CD14-positive monocyte (primary cell): ENCODE results near the gene CEP20. TPM values are rescaled to one million over a fixed set of nuclear protein-coding genes. Genes with fewer than 3 reads are reported as not detected.
A peak's percentile ranks its signal among the peaks of the same experiment; 100 is the strongest.

Experiments used
- DNase-seq, 3 donors: peaks; one replicate each; pipeline ENCODE4 v3.0.0-alpha.2; 2011 to 2022
- H2AFZ ChIP-seq: 2 replicates; pipeline ENCODE4 v1.6.0; 2012; ENCODE audit warnings: mild to moderate bottlenecking, low read depth, low read length, inconsistent platforms; ENCODE audit not compliant: insufficient read depth, poor library complexity, severe bottlenecking
- H3K27ac ChIP-seq, 2 donors: 1 replicate in 1 of 2; 2 replicates in 1 of 2; pipeline ENCODE4 v1.5.1; 2012 to 2013; ENCODE audit warnings: low read length in 2 of 2, control low read depth in 1 of 2, inconsistent platforms in 1 of 2, low read depth in 1 of 2, mild to moderate bottlenecking in 1 of 2
- H3K27me3 ChIP-seq, 2 donors: one replicate each; pipeline versions ENCODE4 v1.6.0 to v1.6.1; 2011 to 2013; ENCODE audit warnings: low read length in 2 of 2; ENCODE audit not compliant: control insufficient read depth in 2 of 2, insufficient read depth in 2 of 2
- H3K36me3 ChIP-seq, 2 donors: replicated peaks in 1 of 2; 1 replicate in 1 of 2; 2 replicates in 1 of 2; pipeline versions ENCODE4 v1.5.1 to v1.6.1; 2012 to 2013; ENCODE audit warnings: low read length in 2 of 2, control low read depth in 1 of 2, inconsistent platforms in 1 of 2, mild to moderate bottlenecking in 1 of 2; ENCODE audit not compliant: insufficient read depth in 2 of 2, control insufficient read depth in 1 of 2
- H3K4me1 ChIP-seq, 2 donors: 1 replicate in 1 of 2; 2 replicates in 1 of 2; pipeline versions ENCODE4 v1.5.1 to v1.6.1; 2012 to 2013; ENCODE audit warnings: low read length in 2 of 2, control low read depth in 1 of 2, inconsistent platforms in 1 of 2, mild to moderate bottlenecking in 1 of 2, moderate library complexity in 1 of 2; ENCODE audit not compliant: insufficient read depth in 2 of 2, control insufficient read depth in 1 of 2
- H3K4me2 ChIP-seq: replicated peaks from 2 replicates; pipeline ENCODE3; 2012; ENCODE audit warnings: low read length, moderate library complexity, mild to moderate bottlenecking; ENCODE audit not compliant: poor library complexity, severe bottlenecking; ENCODE audit errors: extremely low read depth
- H3K4me3 ChIP-seq, 3 experiments: fragments of 200-600 bp in 1 of 3; sonication (generic) in 1 of 3; replicated peaks in 1 of 3; 1 replicate in 2 of 3; 2 replicates in 1 of 3; pipeline ENCODE4 v1.5.1; 2011 to 2013; ENCODE audit warnings: low read length in 3 of 3, mild to moderate bottlenecking in 3 of 3, control low read depth in 2 of 3, low read depth in 2 of 3, inconsistent platforms in 1 of 3, moderate library complexity in 1 of 3
- H3K79me2 ChIP-seq: 2 replicates; pipeline ENCODE4 v1.6.0; 2012; ENCODE audit warnings: mild to moderate bottlenecking, control low read depth, inconsistent platforms, low read length, moderate library complexity; ENCODE audit not compliant: insufficient read depth
- H3K9ac ChIP-seq: 2 replicates; pipeline ENCODE4 v1.6.0; 2017; ENCODE audit warnings: low read length, mild to moderate bottlenecking; ENCODE audit not compliant: insufficient read depth, poor library complexity, severe bottlenecking
- H3K9me3 ChIP-seq, 2 donors: replicated peaks in 1 of 2; 1 replicate in 1 of 2; 2 replicates in 1 of 2; pipeline versions ENCODE4 v1.5.1 to v1.6.1; 2012 to 2013; ENCODE audit warnings: low read length in 2 of 2, control low read depth in 1 of 2; ENCODE audit not compliant: control insufficient read depth in 1 of 2, insufficient read depth in 1 of 2
- H4K20me1 ChIP-seq: 2 replicates; pipeline ENCODE4 v1.6.0; 2012; ENCODE audit warnings: mild to moderate bottlenecking, low read length, control low read depth, moderate library complexity; ENCODE audit not compliant: insufficient read depth
- H3K27ac Mint-ChIP-seq, 7 donors: one replicate each; pipeline ENCODE4 v1.8.0; 2020; ENCODE audit warnings: mild to moderate bottlenecking in 7 of 7, mixed read lengths in 7 of 7, moderate library complexity in 6 of 7, inconsistent platforms in 2 of 7
- H3K27me3 Mint-ChIP-seq, 3 donors: one replicate each; pipeline ENCODE4 v1.8.0; 2021 to 2022; ENCODE audit warnings: low read depth in 3 of 3, mild to moderate bottlenecking in 3 of 3, mixed read lengths in 3 of 3, moderate library complexity in 3 of 3, inconsistent platforms in 1 of 3
- H3K36me3 Mint-ChIP-seq, 2 donors: one replicate each; pipeline ENCODE4 v1.8.0; 2020; ENCODE audit warnings: mixed read lengths in 2 of 2, inconsistent platforms in 1 of 2, mild to moderate bottlenecking in 1 of 2
- H3K4me1 Mint-ChIP-seq: one replicate; pipeline ENCODE4 v1.8.0; 2020; ENCODE audit warnings: mild to moderate bottlenecking, mixed read lengths
- H3K4me3 Mint-ChIP-seq, 2 donors: one replicate each; pipeline ENCODE4 v1.8.0; 2020; ENCODE audit warnings: mild to moderate bottlenecking in 2 of 2, mixed read lengths in 2 of 2, moderate library complexity in 1 of 2
- H3K9me3 Mint-ChIP-seq, 7 donors: one replicate each; pipeline ENCODE4 v1.8.0; 2020 to 2022; ENCODE audit warnings: mixed read lengths in 7 of 7, mild to moderate bottlenecking in 6 of 7, moderate library complexity in 6 of 7, inconsistent platforms in 2 of 7
- WGBS: methylation state at CpG from one replicate; pipeline ENCODE4 v1.1.5; 2013; ENCODE audit warnings: missing lambda C conversion rate; ENCODE audit not compliant: insufficient coverage; 5-methylcytosine and 5-hydroxymethylcytosine counted together
- intact Hi-C, 2 donors: fragments of 100-400 bp; cut with micrococcal nuclease; formaldehyde crosslinking; loops; one replicate each; pipeline versions ENCODE4 v1.15.0 to v1.15.1; 2023
- polyA plus RNA-seq, 3 donors: library from polyadenylated mRNA; depleted of rRNA in 1 of 3; unstranded in 2 of 3; stranded (reverse) in 1 of 3; fragments of 300-500 nt in 2 of 3; fragments of >200 nt in 1 of 3; fragmentation: Illumina TruSeq in 2 of 3; gene quantifications; 1 replicate in 2 of 3; 2 replicates in 1 of 3; pipeline ENCODE4 v1.2.3, GENCODE V29; 2012 to 2021
- TF ChIP-seq, protein P1 (sequence below): fragments of 200-600 bp; IDR thresholded peaks from one replicate; pipeline ENCODE4 v1.8.0; 2022; ENCODE audit warnings: antibody characterized with exemption, mild to moderate bottlenecking

The CEP20 gene
- polyA plus RNA-seq, 3 donors: 11.6 to 27.3 (median 24.7) TPM

DNA sequence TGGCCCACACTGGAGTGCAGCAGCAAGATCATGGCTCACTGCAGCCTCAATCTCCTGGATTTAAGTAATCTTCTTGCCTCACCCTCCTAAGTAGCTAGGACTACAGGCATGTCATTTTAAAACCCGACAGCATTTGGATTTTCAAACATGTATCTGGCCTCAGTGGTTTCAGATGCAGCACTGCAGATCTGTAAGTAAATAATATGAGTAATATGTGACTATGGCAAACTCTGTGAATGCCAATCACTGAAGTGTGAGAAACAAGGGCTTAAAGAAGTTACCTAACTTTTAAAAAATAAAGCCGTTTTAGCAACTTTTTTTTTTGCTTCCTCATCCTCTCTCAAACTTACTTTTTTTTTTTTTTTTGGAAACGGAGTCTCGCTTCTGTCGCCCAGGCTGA, 11.9 kb downstream of the CEP20 start:
- H3K36me3 ChIP-seq: peaks cover 43 to 77% of the 10 kb centered on the region in 2 donors
- H3K4me3 ChIP-seq: no peak overlapping the region
- peaks cover 23% of the 10 kb centered on the region for H3K79me2 ChIP-seq
- Mint-ChIP-seq H3K27ac (peak overlapping the region in 2 of 7 donors; percentile 40 to 63), H3K4me3 (no peak overlapping the region), H3K36me3 (peaks cover 59 to 72% of the 10 kb centered on the region in 2 donors), H3K27me3 (no peaks in the 10 kb centered on the region), H3K9me3 (no peaks in the 10 kb centered on the region), H3K4me1 (peaks cover 19% of the 10 kb centered on the region)
- no peak overlapping the region for H2AFZ ChIP-seq
- intact Hi-C loops: loop anchor here in 1 of 2 donors (5.0 kb wide), 1 partner anchor 251 kb away; no protein-coding TSS in a partner anchor
- H3K4me1 ChIP-seq: peaks cover 7% of the 10 kb centered on the region in 2 donors
- WGBS: 84% methylated on average over 3 of the region's 5 CpGs
- H3K9ac ChIP-seq: no peak overlapping the region
- H3K4me2 ChIP-seq: no peak overlapping the region
- DNase-seq: no peak
- no peaks in the 10 kb centered on the region for H4K20me1 ChIP-seq
- H3K27ac ChIP-seq: no peak overlapping the region
- no peaks in the 10 kb centered on the region for H3K27me3 ChIP-seq
- TF ChIP-seq, protein P1, sequence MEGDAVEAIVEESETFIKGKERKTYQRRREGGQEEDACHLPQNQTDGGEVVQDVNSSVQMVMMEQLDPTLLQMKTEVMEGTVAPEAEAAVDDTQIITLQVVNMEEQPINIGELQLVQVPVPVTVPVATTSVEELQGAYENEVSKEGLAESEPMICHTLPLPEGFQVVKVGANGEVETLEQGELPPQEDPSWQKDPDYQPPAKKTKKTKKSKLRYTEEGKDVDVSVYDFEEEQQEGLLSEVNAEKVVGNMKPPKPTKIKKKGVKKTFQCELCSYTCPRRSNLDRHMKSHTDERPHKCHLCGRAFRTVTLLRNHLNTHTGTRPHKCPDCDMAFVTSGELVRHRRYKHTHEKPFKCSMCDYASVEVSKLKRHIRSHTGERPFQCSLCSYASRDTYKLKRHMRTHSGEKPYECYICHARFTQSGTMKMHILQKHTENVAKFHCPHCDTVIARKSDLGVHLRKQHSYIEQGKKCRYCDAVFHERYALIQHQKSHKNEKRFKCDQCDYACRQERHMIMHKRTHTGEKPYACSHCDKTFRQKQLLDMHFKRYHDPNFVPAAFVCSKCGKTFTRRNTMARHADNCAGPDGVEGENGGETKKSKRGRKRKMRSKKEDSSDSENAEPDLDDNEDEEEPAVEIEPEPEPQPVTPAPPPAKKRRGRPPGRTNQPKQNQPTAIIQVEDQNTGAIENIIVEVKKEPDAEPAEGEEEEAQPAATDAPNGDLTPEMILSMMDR: no peak
- H3K9me3 ChIP-seq: no peaks in the 10 kb centered on the region

DNA sequence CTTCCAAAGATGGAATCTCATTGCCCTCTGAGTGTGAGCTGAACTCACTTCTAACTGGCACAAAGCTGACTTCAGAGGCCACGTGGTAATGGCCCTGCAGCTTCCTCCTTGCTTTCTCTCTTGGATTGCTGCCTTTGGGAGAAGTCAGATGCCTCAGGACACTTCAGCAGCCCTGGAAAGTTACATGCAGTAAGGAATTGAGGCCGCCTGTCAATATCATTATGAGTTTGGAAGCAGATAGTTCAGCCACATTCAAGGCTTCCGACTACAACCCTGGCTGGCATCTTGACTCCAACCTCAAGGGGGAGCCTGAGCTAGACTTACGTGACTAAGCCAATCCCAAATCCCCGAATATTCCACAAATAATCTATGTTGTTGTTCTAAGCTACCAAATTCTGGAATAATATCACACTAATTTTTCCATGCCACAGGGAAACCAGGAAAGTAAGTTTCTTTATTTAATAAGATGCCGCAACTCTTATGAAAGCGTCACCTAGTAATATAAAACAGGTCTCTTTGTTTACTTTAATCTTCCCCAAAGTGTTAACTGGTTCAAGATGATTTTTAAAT, 13.6 kb downstream of the CEP20 start:
- Mint-ChIP-seq H3K27ac (peak overlapping the region in 2 of 7 donors; percentile 8 to 57), H3K4me3 (peak overlapping the region in 1 of 2 donors; percentile 26), H3K36me3 (peaks cover 59 to 83% of the 10 kb centered on the region in 2 donors), H3K4me1 (peaks cover 13% of the 10 kb centered on the region), H3K9me3 (no peaks in the 10 kb centered on the region), H3K27me3 (no peaks in the 10 kb centered on the region)
- H3K9ac ChIP-seq: no peak overlapping the region
- H3K36me3 ChIP-seq: peaks cover 59 to 78% of the 10 kb centered on the region in 2 donors
- H3K4me3 ChIP-seq: no peak overlapping the region
- TF ChIP-seq, protein P1: peak; percentile 63
- H3K4me2 ChIP-seq: no peak overlapping the region
- no peaks in the 10 kb centered on the region for H4K20me1 ChIP-seq
- 18% methylated on average over 3 of the region's 7 CpGs for WGBS
- H3K27ac ChIP-seq: no peak overlapping the region
- no peaks in the 10 kb centered on the region for H3K27me3 ChIP-seq
- no peaks in the 10 kb centered on the region for H3K9me3 ChIP-seq
- peaks cover 11% of the 10 kb centered on the region for H3K79me2 ChIP-seq
- peak overlapping the region; percentile 35 for H2AFZ ChIP-seq
- peak in 2 of 3 donors; percentile 12 to 16 for DNase-seq
- intact Hi-C loops: loop anchor here in 1 of 2 donors (5.0 kb wide), 1 partner anchor 252 kb away; no protein-coding TSS in a partner anchor
- H3K4me1 ChIP-seq: peaks cover 7% of the 10 kb centered on the region in 2 donors
